SK-N-SH treated with all-trans-retinoic acid at 6 μM for 48 hours (cell line): ENCODE data around the gene NR1H4.

Experiments used
- ATAC-seq: fragments of 200-7000 bp; cut with Tn5 transposase; 3 replicates; pipeline ENCODE4 v1.9.1; 2020; ENCODE audit warnings: mild to moderate bottlenecking, moderate library complexity
- ARNTL ChIP-seq: fragments of 450-650 bp; formaldehyde crosslinking; IDR thresholded peaks from 2 replicates; pipeline ENCODE4 v1.5.0; 2020; ENCODE audit warnings: low read depth, mild to moderate bottlenecking, moderate library complexity, borderline replicate concordance
- BACH2 ChIP-seq: fragments of 250-450 bp; sonication (Bioruptor Pico); IDR thresholded peaks from 2 replicates; pipeline ENCODE4 v1.9.0; 2021; ENCODE audit warnings: mild to moderate bottlenecking, borderline replicate concordance
- CREB5 ChIP-seq: fragments of 250-450 bp; sonication (Bioruptor Pico); IDR thresholded peaks from 2 replicates; pipeline ENCODE4 v1.5.1; 2020; ENCODE audit warnings: low read depth, mild to moderate bottlenecking, moderate library complexity
- CSDC2 ChIP-seq: fragments of 250-450 bp; sonication (Bioruptor Pico); IDR thresholded peaks from 2 replicates; pipeline ENCODE4 v1.5.0; 2020; ENCODE audit warnings: mild to moderate bottlenecking, moderate library complexity
- GLIS3 ChIP-seq: fragments of 250-450 bp; sonication (Bioruptor Pico); IDR thresholded peaks from 2 replicates; pipeline ENCODE4 v1.5.0; 2020; ENCODE audit warnings: mild to moderate bottlenecking, moderate library complexity
- OSR1 ChIP-seq: fragments of 250-450 bp; sonication (Bioruptor Pico); IDR thresholded peaks from 2 replicates; pipeline ENCODE4 v1.8.0; 2022; ENCODE audit warnings: moderate library complexity, mild to moderate bottlenecking, inconsistent platforms
- POU6F1 ChIP-seq: fragments of 250-450 bp; sonication (Bioruptor Pico); IDR thresholded peaks from 2 replicates; pipeline ENCODE4 v1.8.0; 2021; ENCODE audit warnings: low read depth, mild to moderate bottlenecking, moderate library complexity, borderline replicate concordance
- PPARA ChIP-seq: fragments of 250-450 bp; sonication (Bioruptor Pico); IDR thresholded peaks from 2 replicates; pipeline ENCODE4 v1.5.0; 2020; ENCODE audit warnings: mild to moderate bottlenecking, borderline replicate concordance
- RARB ChIP-seq: fragments of 250-450 bp; sonication (Bioruptor Pico); IDR thresholded peaks from 2 replicates; pipeline ENCODE4 v1.8.0; 2021; ENCODE audit warnings: mild to moderate bottlenecking, moderate library complexity
- SNAI2 ChIP-seq: fragments of 250-450 bp; sonication (Bioruptor Pico); IDR thresholded peaks from 2 replicates; pipeline ENCODE4 v1.5.0; 2020; ENCODE audit warnings: mild to moderate bottlenecking, moderate library complexity
- TCF4 ChIP-seq: fragments of 250-450 bp; sonication (Bioruptor Pico); IDR thresholded peaks from 2 replicates; pipeline ENCODE4 v1.8.0; 2021; ENCODE audit warnings: mild to moderate bottlenecking, moderate library complexity, borderline replicate concordance
- TOX ChIP-seq: fragments of 250-450 bp; sonication (Bioruptor Pico); IDR thresholded peaks from 2 replicates; pipeline ENCODE4 v1.8.0; 2021; ENCODE audit warnings: mild to moderate bottlenecking, moderate library complexity, borderline replicate concordance
- TSHZ2 ChIP-seq: fragments of 250-450 bp; sonication (Bioruptor Pico); IDR thresholded peaks from 2 replicates; pipeline ENCODE4 v1.5.0; 2020; ENCODE audit warnings: mild to moderate bottlenecking, moderate library complexity
- ZC3H10 ChIP-seq: fragments of 250-450 bp; sonication (Bioruptor Pico); IDR thresholded peaks from 2 replicates; pipeline ENCODE4 v1.5.1; 2021; ENCODE audit warnings: mild to moderate bottlenecking, moderate library complexity
- ZFP3 ChIP-seq: fragments of 250-450 bp; sonication (Bioruptor Pico); IDR thresholded peaks from 2 replicates; pipeline ENCODE4 v1.5.0; 2020; ENCODE audit warnings: mild to moderate bottlenecking, moderate library complexity
- ZFP30 ChIP-seq: fragments of 450-650 bp; formaldehyde crosslinking; IDR thresholded peaks from 2 replicates; pipeline ENCODE4 v1.5.0; 2022; ENCODE audit warnings: mild to moderate bottlenecking, moderate library complexity
- ZNF70 ChIP-seq: fragments of 450-650 bp; formaldehyde crosslinking; IDR thresholded peaks from 2 replicates; pipeline ENCODE4 v1.5.0; 2020; ENCODE audit warnings: mild to moderate bottlenecking, moderate library complexity
- ZNF8 ChIP-seq: fragments of 450-650 bp; formaldehyde crosslinking; IDR thresholded peaks from 2 replicates; pipeline ENCODE4 v1.5.0; 2020; ENCODE audit warnings: mild to moderate bottlenecking, moderate library complexity

Gene NR1H4

GRCh38 chr12:100553936-100554335 is 80.3 kb downstream of the NR1H4 start (continued):
- TF ChIP-seq TSHZ2 (CRISPR knock-in tag), result no peak
- TF ChIP-seq BACH2 (CRISPR knock-in tag), result no peak

- peak; percentile 96 for ATAC-seq
- no peak for TF ChIP-seq OSR1 (CRISPR knock-in tag)
- TF ChIP-seq BACH2 (CRISPR knock-in tag), result no peak
- TF ChIP-seq ZFP3 (CRISPR knock-in tag), result no peak
- TF ChIP-seq GLIS3 (CRISPR knock-in tag), result no peak
- TF ChIP-seq ZNF8 (CRISPR knock-in tag), result no peak
- TF ChIP-seq RARB (CRISPR knock-in tag), result no peak
- TF ChIP-seq POU6F1 (CRISPR knock-in tag), result no peak
- TF ChIP-seq CSDC2, result no peak
- no peak for TF ChIP-seq TSHZ2 (CRISPR knock-in tag)
- no peak for TF ChIP-seq TCF4
- no peak for TF ChIP-seq SNAI2 (CRISPR knock-in tag)
- no peak for TF ChIP-seq TOX
Observed at GRCh38 chr12:100554608-100555077, 81.0 kb downstream of the NR1H4 start.

GRCh38 chr12:100555722-100556121 is 82.1 kb downstream of the NR1H4 start:
- no peak for ATAC-seq
- no peak for TF ChIP-seq ZC3H10 (CRISPR knock-in tag)
- no peak for TF ChIP-seq ARNTL
- no peak for TF ChIP-seq CREB5 (CRISPR knock-in tag)
- no peak for TF ChIP-seq TSHZ2 (CRISPR knock-in tag)
- no peak for TF ChIP-seq SNAI2 (CRISPR knock-in tag)
- no peak for TF ChIP-seq ZFP30
- no peak for TF ChIP-seq ZNF8 (CRISPR knock-in tag)
- no peak for TF ChIP-seq PPARA (CRISPR knock-in tag)
- TF ChIP-seq POU6F1 (CRISPR knock-in tag), result no peak
- TF ChIP-seq ZNF70 (CRISPR knock-in tag), result no peak
- no peak for TF ChIP-seq ZFP3 (CRISPR knock-in tag)
- TF ChIP-seq BACH2 (CRISPR knock-in tag), result no peak
